ENCODE results near the gene RPS4Y1.

Gene RPS4Y1

DNA sequence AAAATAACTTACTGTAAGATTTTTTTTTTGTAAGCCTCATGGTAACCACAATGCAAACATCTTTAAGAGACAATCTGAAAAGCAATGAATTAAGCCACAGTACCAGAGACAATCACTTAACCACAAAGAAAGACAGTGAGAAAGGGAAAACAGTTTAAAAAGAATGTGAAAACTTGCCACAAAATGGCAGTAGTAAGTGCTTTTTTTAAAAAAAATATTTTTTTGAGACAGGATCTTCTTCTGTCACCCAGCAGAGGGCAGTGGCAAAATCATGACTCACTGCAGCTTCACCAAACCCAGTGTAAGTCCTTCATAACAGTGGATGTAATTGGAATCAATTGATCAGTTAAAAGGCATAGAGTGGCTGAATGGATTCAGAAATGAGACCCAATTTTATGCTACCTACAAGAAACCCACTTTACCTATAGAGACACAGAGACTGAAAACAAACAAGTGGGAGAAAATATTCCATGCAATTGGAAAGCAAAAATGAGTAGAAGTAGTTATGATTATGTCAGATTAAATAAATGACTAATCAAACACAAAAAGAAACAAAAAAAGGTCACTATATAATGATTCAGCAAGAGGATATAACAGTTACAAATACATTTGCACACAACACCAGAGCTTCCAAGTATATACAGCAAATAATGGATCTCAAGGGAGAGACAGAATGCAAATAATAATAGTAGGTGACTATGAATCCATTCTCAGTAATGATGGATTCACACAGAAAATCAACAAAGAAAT, 71.8 kb downstream of the RPS4Y1 start:
- TF ChIP-seq, protein P1, sequence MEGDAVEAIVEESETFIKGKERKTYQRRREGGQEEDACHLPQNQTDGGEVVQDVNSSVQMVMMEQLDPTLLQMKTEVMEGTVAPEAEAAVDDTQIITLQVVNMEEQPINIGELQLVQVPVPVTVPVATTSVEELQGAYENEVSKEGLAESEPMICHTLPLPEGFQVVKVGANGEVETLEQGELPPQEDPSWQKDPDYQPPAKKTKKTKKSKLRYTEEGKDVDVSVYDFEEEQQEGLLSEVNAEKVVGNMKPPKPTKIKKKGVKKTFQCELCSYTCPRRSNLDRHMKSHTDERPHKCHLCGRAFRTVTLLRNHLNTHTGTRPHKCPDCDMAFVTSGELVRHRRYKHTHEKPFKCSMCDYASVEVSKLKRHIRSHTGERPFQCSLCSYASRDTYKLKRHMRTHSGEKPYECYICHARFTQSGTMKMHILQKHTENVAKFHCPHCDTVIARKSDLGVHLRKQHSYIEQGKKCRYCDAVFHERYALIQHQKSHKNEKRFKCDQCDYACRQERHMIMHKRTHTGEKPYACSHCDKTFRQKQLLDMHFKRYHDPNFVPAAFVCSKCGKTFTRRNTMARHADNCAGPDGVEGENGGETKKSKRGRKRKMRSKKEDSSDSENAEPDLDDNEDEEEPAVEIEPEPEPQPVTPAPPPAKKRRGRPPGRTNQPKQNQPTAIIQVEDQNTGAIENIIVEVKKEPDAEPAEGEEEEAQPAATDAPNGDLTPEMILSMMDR (conservative IDR thresholded peaks at IDR 0.05) = peak; percentile 62
- no peak overlapping the region for H3K27ac ChIP-seq
